ENCODE measurements around the gene LRRC27.

The LRRC27 gene

GRCh38 chr10:132356621-132357195 is 24.7 kb downstream of the LRRC27 start:
- no peak for DNase-seq (ENCODE audit: low read depth in 2 of 3, low spot score in 1 of 3)

DNA sequence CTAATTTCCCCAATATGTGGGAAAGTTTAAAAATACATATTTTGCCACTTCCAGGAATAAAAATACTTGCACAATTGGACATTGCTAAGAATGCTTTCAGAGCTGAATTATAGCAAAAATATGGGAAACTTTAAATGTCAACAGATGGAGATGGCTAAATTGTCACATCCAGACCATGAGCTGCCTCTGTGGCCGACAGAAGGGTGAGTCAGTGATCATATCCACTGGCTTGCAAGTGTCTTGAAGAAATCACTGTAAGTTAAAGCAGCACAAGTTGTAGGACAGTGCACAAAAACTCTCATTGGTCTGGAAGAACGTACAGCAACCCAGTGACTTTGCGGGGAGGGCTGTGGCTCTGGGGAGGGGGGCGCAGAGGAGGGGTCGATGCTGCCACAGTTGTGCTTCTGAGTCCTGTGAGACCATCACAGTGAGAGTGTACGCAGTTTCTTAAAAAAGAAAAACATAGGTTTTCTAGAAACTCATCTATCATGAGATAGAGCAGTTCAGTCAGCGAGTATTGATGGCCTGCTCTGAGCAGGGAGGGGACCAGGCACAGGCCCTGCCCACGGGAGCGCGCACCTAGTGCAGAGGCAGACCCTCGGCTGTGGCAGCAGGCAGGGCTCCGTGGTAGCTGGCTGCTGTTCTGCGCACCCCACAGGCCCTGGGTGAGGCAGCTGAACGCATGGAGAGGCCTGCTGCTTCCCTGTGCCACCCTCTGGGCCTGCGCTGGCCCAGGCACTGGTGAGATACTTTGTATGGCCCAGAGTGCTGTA is 25.5 kb downstream of the LRRC27 start:
- DNase-seq (ENCODE audit: low read depth in 2 of 3, low spot score in 1 of 3) = no peak

GRCh38 chr10:132359305-132360040 is 27.5 kb downstream of the LRRC27 start:
- no peak for DNase-seq (ENCODE audit: low read depth in 2 of 3, low spot score in 1 of 3)

- peak in 2 of 3 donors; percentile 22 to 35 for DNase-seq (ENCODE audit: low read depth in 2 of 3, low spot score in 1 of 3)
These were observed 28.9 kb downstream of the LRRC27 start for GRCh38 chr10:132360766-132361447.

GRCh38 chr10:132361581-132362101 is 29.6 kb downstream of the LRRC27 start:
- no peak for DNase-seq (ENCODE audit: low read depth in 2 of 3, low spot score in 1 of 3)

- DNase-seq (ENCODE audit: low read depth in 2 of 3, low spot score in 1 of 3) = no peak
These were observed 30.2 kb downstream of the LRRC27 start for GRCh38 chr10:132362151-132362611.

- no peak for DNase-seq (ENCODE audit: low read depth in 2 of 3, low spot score in 1 of 3)
These were observed 31.4 kb downstream of the LRRC27 start for GRCh38 chr10:132363376-132363775.

- DNase-seq (ENCODE audit: low read depth in 2 of 3, low spot score in 1 of 3) = peak in 1 of 3 donors; percentile 20
These were observed 32.1 kb downstream of the LRRC27 start for GRCh38 chr10:132363921-132364593.

- peak; percentile 39 to 79 (median 62) for DNase-seq (ENCODE audit: low read depth in 2 of 3, low spot score in 1 of 3)
These were observed 32.6 kb downstream of the LRRC27 start for GRCh38 chr10:132364594-132364970.

DNA sequence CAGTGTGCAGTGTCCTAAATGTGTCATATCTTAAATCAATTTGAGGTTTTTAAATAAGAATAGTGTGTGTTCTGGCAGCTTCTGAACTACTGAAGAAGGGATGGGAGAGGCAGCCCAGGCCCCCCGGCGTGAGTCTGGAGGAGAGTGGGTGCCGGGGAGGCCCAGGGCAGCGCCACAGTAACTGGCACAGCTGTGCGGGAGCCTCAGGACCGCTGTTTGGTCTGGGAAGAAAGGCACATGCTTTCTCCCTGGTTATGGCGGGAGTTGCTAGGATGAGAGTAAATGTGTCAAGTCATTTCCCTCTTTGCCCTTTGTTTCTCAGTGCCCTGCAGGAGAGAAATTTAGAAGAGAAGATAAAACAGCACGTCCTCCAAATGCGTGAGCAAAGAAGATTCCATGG is 33.1 kb downstream of the LRRC27 start:
- DNase-seq (ENCODE audit: low read depth in 2 of 3, low spot score in 1 of 3) = no peak

GRCh38 chr10:132366006-132366405 is 34.0 kb downstream of the LRRC27 start:
- DNase-seq (ENCODE audit: low read depth in 2 of 3, low spot score in 1 of 3) = no peak

DNA sequence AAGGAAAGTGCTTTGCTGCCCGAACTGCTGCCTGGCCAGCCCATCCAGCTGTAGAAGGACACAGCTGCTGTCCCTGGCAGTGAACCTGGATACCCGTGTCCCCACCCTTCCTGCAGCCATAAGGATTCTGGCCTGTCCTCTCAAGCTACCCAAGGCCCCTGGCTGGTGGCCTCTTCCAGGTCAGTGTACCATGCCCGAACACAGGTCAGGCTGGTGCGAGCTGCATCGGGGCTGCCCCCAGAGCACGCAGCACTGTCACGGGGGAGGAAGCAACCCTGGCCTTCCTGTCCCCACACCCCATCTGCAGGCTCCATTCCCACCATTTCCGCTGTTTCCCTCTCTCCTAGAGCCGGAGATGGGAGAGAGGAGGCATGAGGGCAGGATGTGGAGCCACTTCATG is 34.5 kb downstream of the LRRC27 start:
- DNase-seq (ENCODE audit: low read depth in 2 of 3, low spot score in 1 of 3) = no peak

DNA sequence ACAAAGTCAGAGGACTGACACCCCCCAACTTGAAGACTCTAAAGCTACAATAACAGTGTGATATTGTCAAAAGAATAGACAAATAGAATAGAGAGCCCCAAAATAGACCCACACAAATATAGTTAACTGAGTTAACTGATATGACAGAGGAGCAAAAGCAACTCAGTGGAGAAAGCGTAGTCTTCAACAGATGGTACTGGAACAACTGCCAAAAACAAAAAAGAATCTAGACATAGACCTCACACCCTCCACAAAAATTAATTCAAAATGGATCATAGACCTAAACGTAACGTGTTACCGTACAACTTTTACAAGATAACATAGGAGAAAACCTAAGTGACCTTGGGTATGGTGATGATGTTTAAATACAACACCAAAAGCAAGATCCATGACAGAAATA is 36.4 kb downstream of the LRRC27 start:
- no peak for DNase-seq (ENCODE audit: low read depth in 2 of 3, low spot score in 1 of 3)

- no peak for DNase-seq (ENCODE audit: low read depth in 2 of 3, low spot score in 1 of 3)
These were observed 37.1 kb downstream of the LRRC27 start for GRCh38 chr10:132368881-132369635.

DNA sequence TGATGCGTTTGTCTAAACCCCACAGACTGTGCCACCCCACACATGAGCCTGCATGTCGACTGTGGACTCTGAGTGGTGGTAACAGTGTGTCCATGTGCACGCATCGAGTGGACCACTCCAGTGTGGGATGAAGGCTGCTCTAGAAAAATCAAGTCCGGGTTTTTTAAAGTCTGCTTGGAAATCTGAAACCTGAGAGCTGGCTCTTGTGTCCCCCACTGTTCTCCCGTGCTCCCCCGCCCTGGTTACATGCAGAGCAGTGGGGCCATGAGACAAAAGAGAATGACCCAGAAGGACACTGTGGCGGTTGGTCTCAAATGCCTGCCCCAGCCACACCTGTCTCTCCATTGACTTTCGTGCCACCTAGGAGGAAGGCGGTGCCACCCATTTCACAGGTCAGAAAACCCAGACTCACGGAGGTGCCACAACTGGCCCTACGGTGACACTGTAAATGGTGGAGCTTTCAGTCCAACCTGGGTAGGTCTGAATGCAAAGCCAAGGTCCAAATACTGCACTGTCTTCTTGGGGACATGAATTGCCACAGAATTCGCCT is 37.7 kb downstream of the LRRC27 start:
- no peak for DNase-seq (ENCODE audit: low read depth in 2 of 3, low spot score in 1 of 3)

GRCh38 chr10:132370426-132371340 is 38.7 kb downstream of the LRRC27 start:
- no peak for DNase-seq (ENCODE audit: low read depth in 2 of 3, low spot score in 1 of 3)

DNA sequence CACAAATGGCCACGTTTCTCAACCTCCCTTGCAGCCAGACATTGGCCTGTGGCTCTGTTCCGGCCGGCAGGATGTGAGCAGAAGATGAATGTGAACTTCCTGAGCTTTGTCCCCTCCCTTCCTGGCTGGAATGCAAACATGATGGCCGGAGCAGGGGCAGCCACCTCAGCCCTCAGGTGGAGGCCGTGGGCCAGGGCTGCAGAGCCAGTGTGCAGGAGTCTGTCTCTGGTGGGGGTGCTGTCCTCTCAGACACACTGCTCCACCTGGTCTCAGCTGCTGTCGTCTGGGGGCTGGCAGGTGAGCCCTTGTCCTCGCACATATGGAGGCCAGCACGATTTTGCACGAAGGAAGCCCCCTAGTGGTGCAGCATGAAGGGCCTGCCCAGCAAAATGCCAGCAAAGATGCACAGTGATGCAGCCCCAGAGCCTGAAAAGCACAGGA is 39.7 kb downstream of the LRRC27 start:
- no peak for DNase-seq (ENCODE audit: low read depth in 2 of 3, low spot score in 1 of 3)

- DNase-seq (ENCODE audit: low read depth in 2 of 3, low spot score in 1 of 3) = no peak
These were observed 40.6 kb downstream of the LRRC27 start for GRCh38 chr10:132372516-132373095.

All from stimulated activated CD4-positive, alpha-beta T cell treated with anti-CD3 and anti-CD28 coated beads, Interleukin-12 subunit alpha, Interleukin-12 subunit beta, amount 100 ng/mL, for 48 hours (primary cell).